GM12801 (cell line): ENCODE measurements around the gene DUSP9.

Experiments used
- CTCF ChIP-seq: IDR thresholded peaks from one replicate; pipeline ENCODE4 v1.5.1; 2011; ENCODE audit warnings: control low read depth; ENCODE audit not compliant: insufficient read length; ENCODE audit errors: extremely low read depth

Gene DUSP9

DNA sequence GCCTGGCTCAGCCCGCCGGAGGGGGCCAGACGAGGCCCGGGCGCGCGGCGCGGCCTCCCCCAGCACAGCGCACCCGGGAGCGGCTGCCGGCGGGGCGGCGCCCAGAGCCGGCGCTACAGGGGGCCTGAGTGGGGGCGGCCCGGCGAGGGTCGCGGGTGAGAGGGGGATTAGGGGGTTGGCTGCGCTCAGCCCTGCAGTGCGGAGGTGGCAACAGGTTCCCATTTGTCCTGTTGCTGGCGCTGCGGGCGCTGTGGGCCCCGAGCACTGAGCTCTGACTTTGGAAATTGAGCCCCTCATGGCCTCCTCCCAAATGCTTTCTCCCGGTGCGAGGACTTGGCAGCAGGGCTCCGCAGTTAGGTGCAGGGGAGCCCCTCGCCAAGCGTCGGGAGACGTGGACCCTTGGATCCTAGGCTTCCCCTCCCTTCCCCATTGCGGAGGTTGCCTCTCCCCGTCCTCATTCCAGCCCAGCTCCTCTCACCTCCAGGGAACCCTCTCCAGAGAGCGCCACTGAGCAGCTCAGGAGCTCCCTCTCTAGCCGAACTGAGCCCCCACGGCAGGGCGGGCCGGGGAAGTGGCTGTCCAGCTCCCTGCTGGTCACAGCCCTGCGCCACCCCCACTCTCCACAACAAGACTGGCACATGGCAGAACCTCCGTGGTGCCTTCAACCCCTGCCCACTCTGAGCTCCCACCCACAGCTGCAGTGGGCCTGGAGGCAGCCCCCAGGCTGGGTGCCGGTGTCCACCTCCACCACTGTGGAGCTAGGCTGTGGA, 2.5 kb upstream of the DUSP9 start:
- no peak for TF ChIP-seq CTCF

DNA sequence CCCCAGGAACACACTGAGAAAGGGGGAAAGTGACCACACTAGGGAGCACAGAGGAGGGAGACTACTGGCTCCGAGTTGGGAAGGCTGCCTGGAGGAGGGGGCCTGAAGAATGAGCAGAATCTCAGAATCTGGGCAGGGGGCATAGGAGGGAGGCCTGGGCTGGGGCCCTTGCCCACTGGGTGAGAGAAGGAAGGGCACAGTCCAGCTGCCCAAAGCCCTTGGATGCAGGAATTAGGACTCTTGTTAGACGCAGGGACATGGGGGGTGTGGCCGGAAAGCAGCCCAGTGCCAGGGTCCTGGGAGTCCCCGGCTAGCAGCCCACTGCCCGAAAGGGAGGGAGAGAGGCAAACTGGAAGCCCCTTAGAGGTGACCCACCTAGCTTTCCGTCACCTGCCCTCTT, 1.9 kb upstream of the DUSP9 start:
- no peak for TF ChIP-seq CTCF

GRCh38 chrX:153645921-153646488, 998 bp upstream of the DUSP9 start:
- no peak for TF ChIP-seq CTCF

DNA sequence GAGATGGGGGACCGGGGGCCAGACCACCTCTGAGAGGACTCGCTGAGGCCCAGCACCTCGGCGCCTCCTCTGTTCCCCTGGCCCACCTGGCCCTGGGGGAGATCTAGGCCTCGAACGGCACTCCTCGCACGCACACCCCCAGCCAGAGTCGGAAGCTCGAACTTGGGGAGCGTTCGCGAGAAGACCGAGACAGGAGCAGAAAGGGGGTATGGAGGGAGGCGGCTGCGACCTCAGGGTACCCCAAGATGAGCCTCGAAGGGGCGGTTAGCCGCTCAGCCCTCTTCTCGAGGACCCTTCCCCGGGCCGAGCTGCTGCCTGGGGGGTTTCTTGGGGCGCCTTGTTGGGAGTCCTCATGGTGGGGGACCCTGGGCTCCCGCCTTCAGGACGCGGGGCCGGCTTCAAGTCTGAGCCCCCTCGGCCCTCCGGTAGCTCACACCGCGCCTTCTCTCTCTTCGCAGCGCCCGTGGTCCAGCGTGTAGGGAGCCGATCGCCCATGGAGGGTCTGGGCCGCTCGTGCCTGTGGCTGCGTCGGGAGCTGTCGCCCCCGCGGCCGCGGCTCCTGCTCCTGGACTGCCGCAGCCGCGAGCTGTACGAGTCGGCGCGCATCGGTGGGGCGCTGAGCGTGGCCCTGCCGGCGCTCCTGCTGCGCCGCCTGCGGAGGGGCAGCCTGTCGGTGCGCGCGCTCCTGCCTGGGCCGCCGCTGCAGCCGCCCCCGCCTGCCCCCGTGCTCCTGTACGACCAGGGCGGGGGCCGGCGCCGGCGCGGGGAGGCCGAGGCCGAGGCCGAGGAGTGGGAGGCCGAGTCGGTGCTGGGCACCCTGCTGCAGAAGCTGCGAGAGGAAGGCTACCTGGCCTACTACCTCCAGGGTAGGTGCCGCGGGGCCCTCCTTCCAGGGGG, 706 bp downstream of the DUSP9 start:
- no peak for TF ChIP-seq CTCF

DNA sequence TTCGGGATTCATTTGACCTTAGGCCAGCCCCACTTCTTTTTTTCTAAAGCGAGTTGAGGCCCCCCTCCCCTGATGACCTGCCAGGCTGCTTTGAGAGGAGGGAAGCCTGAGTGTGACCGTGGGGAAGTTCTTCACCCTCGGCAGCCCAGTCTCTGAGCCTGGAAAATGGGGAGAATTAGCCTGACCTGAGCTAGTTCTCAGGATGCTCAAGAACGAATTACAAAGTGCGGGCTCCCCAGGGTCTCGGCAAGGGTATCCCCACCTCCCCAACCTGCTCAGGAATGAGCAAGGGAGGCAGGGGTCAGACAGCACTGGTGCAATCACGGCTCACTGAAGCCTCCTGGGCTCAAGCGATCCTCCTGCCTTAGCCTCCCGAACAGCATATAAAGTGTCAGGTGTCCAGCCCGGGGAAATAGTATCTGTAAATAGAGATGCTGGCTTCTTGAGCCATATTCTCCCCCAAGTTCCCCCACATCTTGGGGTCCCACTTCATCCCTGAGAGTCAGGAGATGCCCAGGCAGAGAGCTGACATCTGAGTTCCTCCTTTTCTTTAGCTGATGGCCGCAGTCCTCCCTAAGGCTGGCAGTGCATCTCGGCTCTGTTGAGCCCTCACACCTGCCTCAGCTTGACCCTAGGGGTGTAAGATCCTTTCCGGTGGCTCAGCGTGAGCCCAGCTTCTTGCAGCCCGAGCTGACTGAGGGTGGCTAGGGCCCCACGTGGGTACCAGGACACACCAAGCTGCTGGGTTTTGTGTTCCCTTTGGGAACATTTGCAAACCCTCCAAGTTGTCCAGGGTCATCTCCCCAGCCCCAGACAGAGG, 1.6 kb downstream of the DUSP9 start:
- no peak for TF ChIP-seq CTCF

- TF ChIP-seq CTCF: no peak
These were observed 2.3 kb downstream of the DUSP9 start for GRCh38 chrX:153649178-153649914.
